Smooth muscle cell (in vitro differentiated cells): ENCODE measurements around the gene PCDHB4. TPM values are rescaled to one million over a fixed set of nuclear protein-coding genes. Genes with fewer than 3 reads are reported as not detected.
"Not testable (repeated sequence)": the region's sequence is repeated elsewhere in the genome, so short reads cannot be mapped to it uniquely, and the experiment has no call there.

ENCODE experiments used
- DNase-seq: peaks from one replicate; lab custom pipeline; 2025; ENCODE audit not compliant: unreplicated experiment; lab: John Stamatoyannopoulos, UW
- H2AFZ ChIP-seq: fragments of 200-600 bp; sonication (generic); 2 replicates; pipeline ENCODE4 v1.6.0; 2016; ENCODE audit warnings: antibody characterized with exemption, low read depth, mild to moderate bottlenecking
- H3F3A ChIP-seq: fragments of 200-600 bp; sonication (generic); 2 replicates; pipeline ENCODE4 v1.6.0; 2017; ENCODE audit warnings: antibody characterized with exemption, low read depth
- H3K27ac ChIP-seq: fragments of 200-600 bp; sonication (generic); 2 replicates; pipeline ENCODE4 v1.5.1; 2016; ENCODE audit warnings: low read depth, mild to moderate bottlenecking
- H3K27me3 ChIP-seq: fragments of 200-600 bp; sonication (generic); 2 replicates; pipeline ENCODE4 v1.6.1; 2016; ENCODE audit warnings: low read depth, mild to moderate bottlenecking
- H3K36me3 ChIP-seq: fragments of 200-600 bp; sonication (generic); 2 replicates; pipeline ENCODE4 v1.5.1; 2016; ENCODE audit warnings: low read depth
- H3K4me1 ChIP-seq: fragments of 200-600 bp; sonication (generic); 2 replicates; pipeline ENCODE4 v1.5.1; 2016; ENCODE audit warnings: low read depth
- H3K4me2 ChIP-seq: fragments of 200-600 bp; sonication (generic); 2 replicates; pipeline ENCODE4 v1.6.0; 2016; ENCODE audit warnings: mild to moderate bottlenecking
- H3K4me3 ChIP-seq: fragments of 200-600 bp; sonication (generic); 2 replicates; pipeline ENCODE4 v1.5.1; 2016; ENCODE audit warnings: mild to moderate bottlenecking
- H3K79me2 ChIP-seq: fragments of 200-600 bp; sonication (generic); 2 replicates; pipeline ENCODE4 v1.6.0; 2016; ENCODE audit warnings: low read depth, mild to moderate bottlenecking
- H3K9ac ChIP-seq: fragments of 200-600 bp; sonication (generic); 2 replicates; pipeline ENCODE4 v1.6.0; 2016; ENCODE audit warnings: low read depth
- H3K9me3 ChIP-seq: fragments of 200-600 bp; sonication (generic); replicated peaks from 2 replicates; pipeline ENCODE4 v1.5.1; 2016; ENCODE audit warnings: low read depth
- H4K20me1 ChIP-seq: fragments of 200-600 bp; sonication (generic); 2 replicates; pipeline ENCODE4 v1.6.0; 2016; ENCODE audit warnings: low read depth
- CTCF ChIP-seq: fragments of 200-600 bp; sonication (generic); IDR thresholded peaks from 2 replicates; pipeline ENCODE4 v1.5.1; 2017; ENCODE audit warnings: borderline replicate concordance, mild to moderate bottlenecking, antibody characterized with exemption; ENCODE audit not compliant: insufficient read depth, poor library complexity, severe bottlenecking
- WGBS: methylation state at CpG from one replicate; pipeline ENCODE4 v1.1.7; 2016; ENCODE audit warnings: low lambda C conversion rate; 5-methylcytosine and 5-hydroxymethylcytosine counted together
- polyA plus RNA-seq: library from polyadenylated mRNA; unstranded; fragments of >200 nt; fragmentation: Nextera tagmentation; extraction: Ambion mirVana; gene quantifications from 2 replicates; pipeline ENCODE4 v1.2.1, GENCODE V29; 2016
- total RNA-seq: library from RNA; depleted of rRNA; stranded (reverse); fragments of >200 nt; gene quantifications from 2 replicates; pipeline ENCODE4 v1.2.3, GENCODE V29; 2014

Gene PCDHB4
- total and polyA plus RNA-seq, 2 experiments from 2014 or later, result 1.3 to 2.4 TPM

- WGBS, result 95% methylated on average over 2 of the region's 2 CpGs
- H3K27me3 ChIP-seq, result no peaks in the 10 kb centered on the region
- H3K4me2 ChIP-seq, result no peak overlapping the region
- H3K27ac ChIP-seq, result no peak overlapping the region
- H3K36me3 ChIP-seq, result peaks cover 11% of the 10 kb centered on the region
- H3K79me2 ChIP-seq, result peaks cover 3% of the 10 kb centered on the region
- no peaks in the 10 kb centered on the region for H4K20me1 ChIP-seq
- H3F3A ChIP-seq, result no peaks in the 10 kb centered on the region
- no peak for TF ChIP-seq CTCF
- peaks cover 16% of the 10 kb centered on the region for H3K9me3 ChIP-seq
- no peak overlapping the region for H2AFZ ChIP-seq
- no peak overlapping the region for H3K9ac ChIP-seq
- H3K4me1 ChIP-seq, result no peaks in the 10 kb centered on the region
- no peak overlapping the region for H3K4me3 ChIP-seq
- no peak for DNase-seq
Measured at GRCh38 chr5:141105350-141105749, 16.3 kb upstream of the PCDHB4 start.

GRCh38 chr5:141119250-141119649 lies 2.4 kb upstream of the PCDHB4 start:
- peaks cover 4% of the 10 kb centered on the region for H3K36me3 ChIP-seq
- no peak overlapping the region for H2AFZ ChIP-seq
- no peak overlapping the region for H3K9ac ChIP-seq
- no peaks in the 10 kb centered on the region for H3K27me3 ChIP-seq
- no peak overlapping the region for H3K27ac ChIP-seq
- no peaks in the 10 kb centered on the region for H3F3A ChIP-seq
- peaks cover 12% of the 10 kb centered on the region for H3K9me3 ChIP-seq
- no peak for DNase-seq
- no peak overlapping the region for H3K4me2 ChIP-seq
- H3K4me1 ChIP-seq, result no peaks in the 10 kb centered on the region
- no peaks in the 10 kb centered on the region for H4K20me1 ChIP-seq
- no peak overlapping the region for H3K4me3 ChIP-seq
- no peaks in the 10 kb centered on the region for H3K79me2 ChIP-seq
- WGBS, result 90% methylated on average over 2 of the region's 2 CpGs
- no peak for TF ChIP-seq CTCF

GRCh38 chr5:141121985-141122384 lies 367 bp downstream of the PCDHB4 start:
- no peaks in the 10 kb centered on the region for H3F3A ChIP-seq
- DNase-seq, result no peak
- H3K4me1 ChIP-seq, result no peaks in the 10 kb centered on the region
- no peak overlapping the region for H3K4me3 ChIP-seq
- H2AFZ ChIP-seq, result no peak overlapping the region
- peaks cover 8% of the 10 kb centered on the region for H3K36me3 ChIP-seq
- peaks cover 5% of the 10 kb centered on the region for H3K9me3 ChIP-seq
- H3K27me3 ChIP-seq, result no peaks in the 10 kb centered on the region
- no peak for TF ChIP-seq CTCF
- no peaks in the 10 kb centered on the region for H3K79me2 ChIP-seq
- H3K27ac ChIP-seq, result no peak overlapping the region
- WGBS, result 92% methylated on average over 12 of the region's 12 CpGs
- H3K4me2 ChIP-seq, result no peak overlapping the region
- H3K9ac ChIP-seq, result no peak overlapping the region
- no peaks in the 10 kb centered on the region for H4K20me1 ChIP-seq

GRCh38 chr5:141123396-141124135 lies 1.9 kb downstream of the PCDHB4 start:
- H3F3A ChIP-seq, H3K27me3 ChIP-seq, H3K4me1 ChIP-seq, H3K36me3 ChIP-seq, H3K4me2 ChIP-seq, H3K27ac ChIP-seq, H3K4me3 ChIP-seq, H3K9ac ChIP-seq, H2AFZ ChIP-seq, H3K79me2 ChIP-seq, H4K20me1 ChIP-seq, DNase-seq, H3K9me3 ChIP-seq: not testable (repeated sequence)
- 98% methylated on average over 48 of the region's 73 CpGs for WGBS
